Naive thymus-derived CD8-positive, alpha-beta T cell (primary cell): ENCODE results near the gene ATP8A2. TPM values are rescaled to one million over a fixed set of nuclear protein-coding genes. Genes with fewer than 3 reads are reported as not detected.

Experiments
- ATAC-seq, 2 donors: fragments of 150-1000 bp; cut with Tn5 transposase in 1 of 2; sonication (Bioruptor Pico), chemical (Tn5 transposase) in 1 of 2; 1 replicate in 1 of 2; 2 replicates in 1 of 2; pipeline ENCODE4 v1.10.0; 2021; ENCODE audit warnings: mild to moderate bottlenecking in 2 of 2, moderate library complexity in 2 of 2
- POLR2A ChIA-PET: fragments of 350-600 bp; sonication (Branson Sonifier 250); formaldehyde crosslinking; loops from one replicate; lab custom pipeline; 2021; ENCODE audit warnings: antibody characterized with exemption; lab: Charles Lee
- DNase-seq, 10 donors: peaks; one replicate each; pipeline versions ENCODE4 v3.0.0 to v3.0.0-alpha.2; 2020 to 2022
- H3K27ac Mint-ChIP-seq, 10 donors: one replicate each; pipeline ENCODE4 v1.8.0; 2020 to 2022; ENCODE audit warnings: mild to moderate bottlenecking in 10 of 10, mixed read lengths in 10 of 10, moderate library complexity in 4 of 10, inconsistent platforms in 1 of 10
- H3K27me3 Mint-ChIP-seq, 5 donors: one replicate each; pipeline ENCODE4 v1.8.0; 2021 to 2022; ENCODE audit warnings: mixed read lengths in 5 of 5
- H3K36me3 Mint-ChIP-seq, 3 donors: one replicate each; pipeline ENCODE4 v1.8.0; 2020 to 2022; ENCODE audit warnings: mixed read lengths in 3 of 3, mild to moderate bottlenecking in 2 of 3, inconsistent platforms in 1 of 3
- H3K4me1 Mint-ChIP-seq, 4 donors: one replicate each; pipeline ENCODE4 v1.8.0; 2021 to 2022; ENCODE audit warnings: mixed read lengths in 4 of 4
- H3K4me3 Mint-ChIP-seq, 10 donors: one replicate each; pipeline ENCODE4 v1.8.0; 2020 to 2022; ENCODE audit warnings: mild to moderate bottlenecking in 10 of 10, mixed read lengths in 10 of 10, moderate library complexity in 6 of 10, inconsistent platforms in 1 of 10
- H3K9me3 Mint-ChIP-seq, 9 donors: one replicate each; pipeline ENCODE4 v1.8.0; 2020 to 2022; ENCODE audit warnings: mixed read lengths in 9 of 9, mild to moderate bottlenecking in 3 of 9, inconsistent platforms in 1 of 9, moderate library complexity in 1 of 9
- polyA plus RNA-seq, 3 donors: library from polyadenylated mRNA; unstranded; fragments of 300-500 nt; fragmentation: Illumina TruSeq; gene quantifications; one replicate each; pipeline ENCODE4 v1.2.3, GENCODE V29; 2021
- total RNA-seq, 8 experiments: library from RNA in 2 of 8; stranded (reverse) in 2 of 8; gene quantifications; one replicate each; pipeline ENCODE4 v1.2.3 and lab custom pipeline; 2021 to 2026

The ATP8A2 gene
- total and polyA plus RNA-seq, 5 experiments from 2014 or later: 0.69 to 3.8 (median 2.9) TPM

- H3K4me1 Mint-ChIP-seq: peaks cover 1 to 12% (median 4%) of the 10 kb centered on the region in 4 donors
- no peaks in the 10 kb centered on the region for H3K36me3 Mint-ChIP-seq
- H3K27ac Mint-ChIP-seq: no peak overlapping the region
- H3K9me3 Mint-ChIP-seq: peaks cover 0 to 2% (median 0%) of the 10 kb centered on the region in 9 donors
- H3K27me3 Mint-ChIP-seq: no peaks in the 10 kb centered on the region
- no peak overlapping the region for H3K4me3 Mint-ChIP-seq
- peak in 3 of 10 donors; percentile 19 to 46 (median 45) for DNase-seq
- ATAC-seq: peak; percentile 41 to 64
- POLR2A ChIA-PET: interaction anchor here (1.0 to 1.7 kb wide), 2 partner anchors 31 to 106 kb away, joined by 6 to 9 read pairs; no protein-coding TSS in a partner anchor
Measured at GRCh38 chr13:25906191-25906661, 534.5 kb downstream of the ATP8A2 start.

- ATAC-seq (no peak), DNase-seq (no peak)
- Mint-ChIP-seq H3K9me3 (no peaks in the 10 kb centered on the region), H3K27me3 (no peaks in the 10 kb centered on the region), H3K36me3 (no peaks in the 10 kb centered on the region), H3K4me1 (peaks cover 0 to 3% (median 0%) of the 10 kb centered on the region in 4 donors), H3K27ac (peak overlapping the region in 2 of 10 donors; percentile 9 to 40), H3K4me3 (no peak overlapping the region)
- POLR2A ChIA-PET: no interaction called here
Measured at GRCh38 chr13:25908366-25908765, 536.6 kb downstream of the ATP8A2 start.

- no peaks in the 10 kb centered on the region for H3K27me3 Mint-ChIP-seq
Measured at GRCh38 chr13:25910243-25910642, 538.5 kb downstream of the ATP8A2 start.

GRCh38 chr13:25910991-25911419 is 539.2 kb downstream of the ATP8A2 start:
- DNase-seq (no peak), ATAC-seq (no peak)
- Mint-ChIP-seq H3K27ac (no peak overlapping the region), H3K9me3 (no peaks in the 10 kb centered on the region), H3K36me3 (no peaks in the 10 kb centered on the region), H3K27me3 (no peaks in the 10 kb centered on the region), H3K4me3 (no peak overlapping the region), H3K4me1 (peaks cover 0 to 3% (median 1%) of the 10 kb centered on the region in 4 donors)
- POLR2A ChIA-PET: no interaction called here

More at GRCh38 chr13:25910243-25910642, 538.5 kb downstream of the ATP8A2 start:
- ATAC-seq (no peak), DNase-seq (no peak)
- Mint-ChIP-seq H3K27ac (no peak overlapping the region), H3K4me3 (no peak overlapping the region), H3K9me3 (no peaks in the 10 kb centered on the region), H3K4me1 (peaks cover 0 to 3% (median 1%) of the 10 kb centered on the region in 4 donors), H3K36me3 (no peaks in the 10 kb centered on the region)
- POLR2A ChIA-PET: no interaction called here

- Mint-ChIP-seq H3K27ac (no peak overlapping the region), H3K9me3 (no peaks in the 10 kb centered on the region), H3K27me3 (no peaks in the 10 kb centered on the region), H3K4me3 (no peak overlapping the region), H3K4me1 (peaks cover 0 to 3% (median 1%) of the 10 kb centered on the region in 4 donors), H3K36me3 (no peaks in the 10 kb centered on the region)
- POLR2A ChIA-PET: interaction anchor here (0.6 kb wide), 1 partner anchor 9 kb away, joined by 5 read pairs; no protein-coding TSS in a partner anchor
- ATAC-seq: no peak
- DNase-seq: no peak
Measured at GRCh38 chr13:25912961-25913360, 541.2 kb downstream of the ATP8A2 start.

- H3K4me3 Mint-ChIP-seq: no peak overlapping the region
- H3K27ac Mint-ChIP-seq: no peak overlapping the region
- peaks cover 0 to 1% (median 0%) of the 10 kb centered on the region in 5 donors for H3K27me3 Mint-ChIP-seq
- H3K4me1 Mint-ChIP-seq: peaks cover 5 to 15% (median 12%) of the 10 kb centered on the region in 4 donors
- ATAC-seq: no peak
- POLR2A ChIA-PET: no interaction called here
- H3K36me3 Mint-ChIP-seq: no peaks in the 10 kb centered on the region
- DNase-seq: no peak
- peaks cover 0 to 2% (median 0%) of the 10 kb centered on the region in 9 donors for H3K9me3 Mint-ChIP-seq
Measured at GRCh38 chr13:25915840-25916518, 544.2 kb downstream of the ATP8A2 start.

GRCh38 chr13:25920277-25920676 is 548.5 kb downstream of the ATP8A2 start:
- Mint-ChIP-seq H3K27ac (peak overlapping the region in 6 of 10 donors; percentile 14 to 84 (median 62)), H3K9me3 (peaks cover 0 to 2% (median 0%) of the 10 kb centered on the region in 9 donors), H3K4me3 (peak overlapping the region in 4 of 10 donors; percentile 9 to 33 (median 28)), H3K4me1 (peaks cover 5 to 15% (median 12%) of the 10 kb centered on the region in 4 donors), H3K36me3 (no peaks in the 10 kb centered on the region), H3K27me3 (peaks cover 0 to 1% (median 0%) of the 10 kb centered on the region in 5 donors)
- POLR2A ChIA-PET: no interaction called here
- peak in 1 of 2 donors; percentile 39 for ATAC-seq
- DNase-seq: no peak

- peaks cover 0 to 1% (median 0%) of the 10 kb centered on the region in 5 donors for H3K27me3 Mint-ChIP-seq
- H3K27ac Mint-ChIP-seq: peak overlapping the region in 1 of 10 donors; percentile 51
- no peak overlapping the region for H3K4me3 Mint-ChIP-seq
- POLR2A ChIA-PET: interaction anchor here (0.6 kb wide), 1 partner anchor 17 kb away, joined by 3 read pairs; no protein-coding TSS in a partner anchor
- no peaks in the 10 kb centered on the region for H3K36me3 Mint-ChIP-seq
- DNase-seq (no peak), ATAC-seq (no peak)
- peaks cover 0 to 2% (median 0%) of the 10 kb centered on the region in 9 donors for H3K9me3 Mint-ChIP-seq
- H3K4me1 Mint-ChIP-seq: peaks cover 5 to 15% (median 12%) of the 10 kb centered on the region in 4 donors
Measured at GRCh38 chr13:25920931-25921330, 549.2 kb downstream of the ATP8A2 start.

- ATAC-seq: no peak
Measured at GRCh38 chr13:25922376-25922775, 550.6 kb downstream of the ATP8A2 start.

GRCh38 chr13:25923217-25924085 is 551.7 kb downstream of the ATP8A2 start:
- Mint-ChIP-seq H3K27me3 (peaks cover 0 to 1% (median 0%) of the 10 kb centered on the region in 5 donors), H3K27ac (no peak overlapping the region), H3K9me3 (peaks cover 0 to 2% (median 0%) of the 10 kb centered on the region in 9 donors), H3K36me3 (no peaks in the 10 kb centered on the region), H3K4me3 (no peak overlapping the region), H3K4me1 (peaks cover 5 to 15% (median 11%) of the 10 kb centered on the region in 4 donors)
- DNase-seq (no peak), ATAC-seq (no peak)
- POLR2A ChIA-PET: no interaction called here

More at GRCh38 chr13:25922376-25922775, 550.6 kb downstream of the ATP8A2 start:
- Mint-ChIP-seq H3K27me3 (peaks cover 0 to 1% (median 0%) of the 10 kb centered on the region in 5 donors), H3K27ac (no peak overlapping the region), H3K9me3 (peaks cover 0 to 2% (median 0%) of the 10 kb centered on the region in 9 donors), H3K36me3 (no peaks in the 10 kb centered on the region), H3K4me1 (peaks cover 5 to 15% (median 13%) of the 10 kb centered on the region in 4 donors), H3K4me3 (no peak overlapping the region)
- DNase-seq: no peak
- POLR2A ChIA-PET: interaction anchor here (0.6 kb wide), 1 partner anchor 15 kb away, joined by 3 read pairs; no protein-coding TSS in a partner anchor

- DNase-seq (no peak), ATAC-seq (no peak)
- Mint-ChIP-seq H3K4me1 (peaks cover under 1 to 4% (median 2%) of the 10 kb centered on the region in 4 donors), H3K36me3 (no peaks in the 10 kb centered on the region), H3K4me3 (no peak overlapping the region), H3K27me3 (peaks cover 0 to 4% (median 0%) of the 10 kb centered on the region in 5 donors), H3K27ac (no peak overlapping the region), H3K9me3 (no peaks in the 10 kb centered on the region)
- POLR2A ChIA-PET: no interaction called here
Measured at GRCh38 chr13:25927363-25927762, 555.6 kb downstream of the ATP8A2 start.

- ATAC-seq: no peak
- peaks cover 2 to 6% (median 3%) of the 10 kb centered on the region in 4 donors for H3K4me1 Mint-ChIP-seq
Measured at GRCh38 chr13:25927932-25928331, 556.2 kb downstream of the ATP8A2 start.

More at GRCh38 chr13:25927932-25928331, 556.2 kb downstream of the ATP8A2 start:
- peaks cover 0 to 4% (median 0%) of the 10 kb centered on the region in 5 donors for H3K27me3 Mint-ChIP-seq
- H3K36me3 Mint-ChIP-seq: no peaks in the 10 kb centered on the region
- no peak overlapping the region for H3K27ac Mint-ChIP-seq
- H3K9me3 Mint-ChIP-seq: no peaks in the 10 kb centered on the region
- no peak overlapping the region for H3K4me3 Mint-ChIP-seq
- DNase-seq: no peak
- POLR2A ChIA-PET: no interaction called here
